MG63 (cell line): ENCODE results near the gene RTEL1. TPM values are rescaled to one million over a fixed set of nuclear protein-coding genes. Genes with fewer than 3 reads are reported as not detected.
A peak's percentile ranks its signal among the peaks of the same experiment; 100 is the strongest.
"Not testable (repeated sequence)": the region's sequence is repeated elsewhere in the genome, so short reads cannot be mapped to it uniquely, and the experiment has no call there.

Experiments
- DNase-seq: peaks from one replicate; pipeline ENCODE4 v3.0.0-alpha.2; 2020
- H3K27me3 ChIP-seq: fragments of 250-450 bp; sonication (Bioruptor Pico); 2 replicates; pipeline ENCODE4 v1.5.1; 2020; ENCODE audit warnings: mild to moderate bottlenecking, moderate library complexity
- H3K36me3 ChIP-seq: fragments of 250-450 bp; sonication (Bioruptor Pico); 2 replicates; pipeline ENCODE4 v1.5.1; 2020; ENCODE audit warnings: mild to moderate bottlenecking, moderate library complexity
- H3K4me3 ChIP-seq: fragments of 250-450 bp; sonication (Bioruptor Pico); 2 replicates; pipeline ENCODE4 v1.5.1; 2020; ENCODE audit warnings: mild to moderate bottlenecking, moderate library complexity
- H3K9me3 ChIP-seq: fragments of 250-450 bp; sonication (Bioruptor Pico); 2 replicates; pipeline ENCODE4 v1.5.1; 2020; ENCODE audit warnings: mild to moderate bottlenecking, moderate library complexity
- total RNA-seq: library from RNA; depleted of rRNA; stranded (reverse); fragments of >200 nt; shearing (Covaris generic); gene quantifications from 2 replicates; pipeline ENCODE4 v1.2.3, GENCODE V29; 2014; ENCODE audit warnings: low replicate concordance

Gene RTEL1
- total RNA-seq, 1 experiment from 2014 or later = 13.4 TPM

DNA sequence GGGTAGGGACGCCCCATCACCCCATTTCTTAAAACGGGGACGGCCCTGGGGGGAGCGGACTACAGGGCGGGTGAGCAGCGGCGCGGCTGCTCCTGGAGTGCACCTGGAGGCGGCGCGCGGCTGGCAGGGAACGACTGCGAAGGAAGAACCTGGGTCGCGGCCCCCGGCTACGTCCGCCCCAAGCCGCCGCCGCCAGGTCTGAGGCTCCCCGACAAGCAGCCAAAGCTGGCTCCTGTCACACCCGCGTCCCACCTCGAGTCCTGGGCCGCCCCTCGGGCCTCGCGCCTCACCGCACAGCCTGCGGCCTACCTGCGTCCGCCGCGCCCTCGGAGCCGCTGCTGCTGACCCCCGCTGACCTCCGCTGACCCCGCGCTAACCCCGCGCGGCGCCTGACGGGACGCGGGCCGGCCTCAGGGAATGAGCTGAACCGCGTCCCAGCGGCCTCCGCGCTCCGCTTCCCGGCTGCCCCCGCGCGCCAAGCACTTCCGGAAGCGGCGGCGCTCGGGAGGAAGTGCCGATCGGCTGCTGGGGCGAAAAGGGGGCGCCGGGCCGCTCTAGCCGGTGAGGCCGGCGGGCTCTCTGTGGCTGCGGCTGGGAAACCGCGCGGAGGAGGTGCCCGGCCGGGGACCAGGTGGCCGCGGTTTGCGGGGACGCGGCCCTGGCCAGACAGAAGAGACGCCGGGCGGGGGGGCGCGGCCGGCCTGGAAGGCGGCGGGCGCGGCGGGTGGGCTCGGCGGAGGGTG, 49.6 kb downstream of the RTEL1 start, which contains the start of the genes ARFRP1 and ZGPAT:
TSS of gene ARFRP1 (minus strand) at position 419 of the 743 bp plus-strand sequence. CDS start 885 bp downstream, outside the sequence.
TSS of gene ZGPAT (plus strand) at position 482 of the 743 bp plus-strand sequence. CDS start 542 bp downstream, outside the sequence.
- peak; percentile 93 for DNase-seq
- H3K27me3 ChIP-seq = no peaks in the 10 kb centered on the region
- H3K36me3 ChIP-seq = peaks cover 91% of the 10 kb centered on the region
- H3K9me3 ChIP-seq = peaks cover 11% of the 10 kb centered on the region
- peak within 1 kb of the TSS; percentile 95 for H3K4me3 ChIP-seq

GRCh38 chr20:63708301-63709148, 50.4 kb downstream of the RTEL1 start:
- Histone ChIP-seq H3K4me3 (peak overlapping the region; percentile 95), H3K36me3 (peaks cover 93% of the 10 kb centered on the region), H3K27me3 (no peaks in the 10 kb centered on the region), H3K9me3 (peaks cover 11% of the 10 kb centered on the region)
- DNase-seq = no peak

DNA sequence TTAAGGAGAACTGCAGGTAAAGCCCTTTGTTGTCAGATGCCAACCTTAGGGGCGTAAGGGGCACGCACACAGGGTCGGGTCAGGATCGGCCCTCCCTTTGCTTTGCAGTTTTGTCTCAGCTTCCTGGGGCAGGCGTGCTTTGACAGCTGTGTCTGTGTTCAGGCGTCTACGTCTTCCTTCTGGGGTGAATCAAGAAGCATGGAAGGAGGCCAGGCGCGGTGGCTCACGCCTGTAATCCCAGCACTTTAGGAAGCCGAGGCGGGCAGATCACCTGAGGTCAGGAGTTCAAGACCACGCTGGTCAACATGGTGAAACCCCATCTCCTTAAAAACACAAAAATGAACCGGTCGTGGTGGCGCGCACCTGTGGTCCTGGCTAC, 51.0 kb downstream of the RTEL1 start:
- H3K4me3 ChIP-seq = peak overlapping the region; percentile 95
- peaks cover 93% of the 10 kb centered on the region for H3K36me3 ChIP-seq
- peaks cover 11% of the 10 kb centered on the region for H3K9me3 ChIP-seq
- no peak for DNase-seq
- H3K27me3 ChIP-seq = no peaks in the 10 kb centered on the region

GRCh38 chr20:63711085-63711645, 53.1 kb downstream of the RTEL1 start:
- no peak for DNase-seq
- H3K9me3 ChIP-seq = peaks cover 24% of the 10 kb centered on the region
- no peak overlapping the region for H3K4me3 ChIP-seq
- peaks cover 93% of the 10 kb centered on the region for H3K36me3 ChIP-seq
- H3K27me3 ChIP-seq = no peaks in the 10 kb centered on the region

GRCh38 chr20:63712191-63712590, 54.1 kb downstream of the RTEL1 start:
- H3K4me3 ChIP-seq = no peak overlapping the region
- no peaks in the 10 kb centered on the region for H3K27me3 ChIP-seq
- no peak for DNase-seq
- peaks cover 33% of the 10 kb centered on the region for H3K9me3 ChIP-seq
- H3K36me3 ChIP-seq = peaks cover 93% of the 10 kb centered on the region

GRCh38 chr20:63714858-63715257, 56.7 kb downstream of the RTEL1 start:
- H3K9me3 ChIP-seq = peaks cover 58% of the 10 kb centered on the region
- H3K36me3 ChIP-seq = peaks cover 100% of the 10 kb centered on the region
- H3K4me3 ChIP-seq = no peak overlapping the region
- no peaks in the 10 kb centered on the region for H3K27me3 ChIP-seq
- DNase-seq = no peak

DNA sequence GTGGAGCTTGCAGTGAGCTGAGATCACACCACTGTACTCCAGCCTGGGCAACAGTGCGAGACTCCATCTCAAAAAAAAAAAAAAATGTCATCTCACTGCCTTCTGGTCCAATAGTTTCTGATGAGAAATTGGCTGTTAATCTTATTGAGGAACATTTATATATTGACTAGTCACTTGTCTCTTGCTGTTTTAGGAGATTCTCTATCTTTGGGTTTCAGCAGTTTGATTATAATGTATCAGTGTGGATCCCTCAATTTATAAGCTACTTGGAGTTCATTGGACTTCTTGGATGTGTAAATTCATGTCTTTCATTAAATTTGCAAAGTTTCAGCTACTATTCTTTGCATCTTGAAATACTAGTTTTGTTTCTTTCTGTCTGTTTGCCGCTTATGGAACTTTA, 60.9 kb downstream of the RTEL1 start:
- no peak for DNase-seq
- peaks cover 53% of the 10 kb centered on the region for H3K9me3 ChIP-seq
- no peak overlapping the region for H3K4me3 ChIP-seq
- no peaks in the 10 kb centered on the region for H3K27me3 ChIP-seq
- peaks cover 93% of the 10 kb centered on the region for H3K36me3 ChIP-seq

- not testable (repeated sequence) for H3K4me3 ChIP-seq, DNase-seq, H3K27me3 ChIP-seq
- Histone ChIP-seq H3K9me3 (peaks cover 37% of the 10 kb centered on the region), H3K36me3 (peaks cover 83% of the 10 kb centered on the region)
Measured at GRCh38 chr20:63722967-63723622, 65.0 kb downstream of the RTEL1 start.

DNA sequence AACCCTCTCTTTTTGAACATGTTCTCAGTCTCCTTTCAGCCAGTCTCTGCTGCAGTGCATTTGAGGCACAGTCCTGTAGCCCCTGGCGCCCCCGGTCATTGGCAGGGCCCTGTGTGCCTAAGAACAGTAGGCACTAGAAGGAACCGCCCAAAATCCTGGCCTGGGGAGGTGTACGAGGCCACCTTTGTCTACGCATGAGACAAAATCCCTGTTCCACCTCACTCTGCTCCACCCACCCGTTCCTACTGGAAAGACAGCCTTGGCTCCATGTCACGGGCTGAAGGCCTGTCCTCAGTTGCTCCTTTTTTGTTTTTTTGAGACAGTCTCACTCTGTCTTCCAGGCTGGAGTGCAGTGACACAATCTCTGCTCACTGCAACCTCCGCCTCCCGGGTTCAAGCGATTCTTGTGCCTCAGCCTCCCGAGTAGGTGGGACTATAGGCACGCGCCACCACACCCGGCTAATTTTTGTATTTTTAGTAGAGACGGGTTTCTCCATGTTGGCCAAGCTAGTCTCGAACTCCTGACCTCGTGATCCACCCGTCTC, 72.1 kb downstream of the RTEL1 start:
- H3K9me3 ChIP-seq, DNase-seq, H3K27me3 ChIP-seq, H3K4me3 ChIP-seq: not testable (repeated sequence)
- H3K36me3 ChIP-seq = peaks cover 47% of the 10 kb centered on the region

DNA sequence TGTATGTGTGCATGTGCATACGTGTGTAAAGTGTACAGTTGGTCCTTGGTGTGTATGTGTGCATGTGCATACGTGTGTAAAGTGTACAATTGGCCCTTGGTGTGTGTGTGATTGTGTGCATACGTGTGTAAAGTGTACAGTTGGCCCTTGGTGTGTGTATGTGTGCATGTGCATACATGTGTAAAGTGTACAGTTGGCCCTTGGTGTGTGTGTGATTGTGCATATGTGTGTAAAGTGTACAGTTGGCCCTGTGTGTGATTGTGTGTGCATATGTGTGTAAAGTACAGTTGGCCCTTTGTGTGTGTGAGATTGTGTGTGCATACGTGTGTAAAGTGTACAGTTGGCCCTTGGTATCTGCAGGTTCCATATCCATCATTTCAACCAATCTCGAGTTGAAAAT, 73.3 kb downstream of the RTEL1 start:
- no peaks in the 10 kb centered on the region for H3K9me3 ChIP-seq
- no peak for DNase-seq
- no peaks in the 10 kb centered on the region for H3K27me3 ChIP-seq
- H3K36me3 ChIP-seq = peaks cover 42% of the 10 kb centered on the region
- H3K4me3 ChIP-seq = no peak overlapping the region

DNA sequence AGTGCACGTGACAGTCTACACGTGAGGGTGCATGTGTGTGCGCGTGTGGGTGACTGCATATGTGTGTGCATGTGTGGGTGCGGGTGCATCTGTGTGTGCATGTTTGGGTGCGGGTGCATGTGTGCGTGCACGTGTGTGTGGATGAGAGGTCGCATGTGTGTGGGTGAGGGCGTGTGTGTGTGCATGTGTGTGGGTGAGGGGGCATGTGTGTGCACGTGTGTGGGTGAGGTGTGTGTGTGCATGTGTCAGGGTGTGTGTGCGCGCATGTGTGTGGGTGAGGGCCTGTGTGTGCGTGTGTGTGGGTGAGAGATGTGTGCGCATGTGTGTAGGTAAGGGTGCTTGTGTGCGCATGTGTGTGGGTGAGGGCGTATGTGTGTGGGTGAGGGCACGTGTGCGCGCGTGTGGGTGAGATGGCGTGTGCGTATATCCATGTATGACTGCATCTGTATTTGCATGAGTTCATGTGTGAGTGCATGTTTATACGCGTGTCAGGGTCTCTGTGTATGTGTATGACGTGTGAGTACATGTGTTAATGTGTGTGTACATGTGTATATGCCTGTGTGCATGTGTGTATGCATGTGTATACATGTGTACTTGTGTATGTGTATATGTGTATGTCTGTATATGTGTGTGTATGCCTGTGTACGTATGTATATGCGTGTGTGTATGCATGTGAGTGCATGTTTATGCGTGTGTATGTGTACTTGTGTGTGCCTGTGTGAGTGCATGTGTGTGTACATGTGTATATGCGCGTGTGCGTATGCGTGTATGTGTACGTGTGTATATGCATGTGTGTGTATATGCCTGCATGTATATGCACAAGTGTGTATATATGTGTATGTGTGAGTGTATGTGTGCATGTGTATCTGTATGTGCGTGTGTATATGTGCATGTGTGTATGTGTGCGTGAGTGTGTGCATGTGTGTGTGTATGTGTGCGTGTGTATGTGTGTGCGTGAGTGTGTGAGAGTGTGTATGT, 74.3 kb downstream of the RTEL1 start:
- Histone ChIP-seq H3K9me3 (no peaks in the 10 kb centered on the region), H3K36me3 (peaks cover 34% of the 10 kb centered on the region), H3K27me3 (no peaks in the 10 kb centered on the region), H3K4me3 (no peak overlapping the region)
- DNase-seq = no peak

GRCh38 chr20:63733117-63733516, 75.0 kb downstream of the RTEL1 start:
- no peak for DNase-seq

GRCh38 chr20:63733579-63734081, 75.5 kb downstream of the RTEL1 start:
- peaks cover 36% of the 10 kb centered on the region for H3K36me3 ChIP-seq
- no peaks in the 10 kb centered on the region for H3K27me3 ChIP-seq
- H3K4me3 ChIP-seq = no peak overlapping the region
- H3K9me3 ChIP-seq = no peaks in the 10 kb centered on the region
- DNase-seq = no peak

More at GRCh38 chr20:63733117-63733516, 75.0 kb downstream of the RTEL1 start:
- no peaks in the 10 kb centered on the region for H3K9me3 ChIP-seq
- H3K36me3 ChIP-seq = peaks cover 32% of the 10 kb centered on the region
- no peak overlapping the region for H3K4me3 ChIP-seq
- H3K27me3 ChIP-seq = no peaks in the 10 kb centered on the region

GRCh38 chr20:63734111-63734945, 76.2 kb downstream of the RTEL1 start:
- no peak for DNase-seq
- no peaks in the 10 kb centered on the region for H3K9me3 ChIP-seq
- H3K27me3 ChIP-seq = no peaks in the 10 kb centered on the region
- H3K36me3 ChIP-seq = peaks cover 37% of the 10 kb centered on the region
- H3K4me3 ChIP-seq = no peak overlapping the region
